Smooth muscle cell (in vitro differentiated cells): ENCODE results near the gene RPS6KA2. TPM values are rescaled to one million over a fixed set of nuclear protein-coding genes. Genes with fewer than 3 reads are reported as not detected.

Source experiments
- DNase-seq: peaks from one replicate; lab custom pipeline; 2025; ENCODE audit not compliant: unreplicated experiment; lab: John Stamatoyannopoulos, UW
- H2AFZ ChIP-seq: fragments of 200-600 bp; sonication (generic); 2 replicates; pipeline ENCODE4 v1.6.0; 2016; ENCODE audit warnings: antibody characterized with exemption, low read depth, mild to moderate bottlenecking
- H3F3A ChIP-seq: fragments of 200-600 bp; sonication (generic); 2 replicates; pipeline ENCODE4 v1.6.0; 2017; ENCODE audit warnings: antibody characterized with exemption, low read depth
- H3K27ac ChIP-seq: fragments of 200-600 bp; sonication (generic); 2 replicates; pipeline ENCODE4 v1.5.1; 2016; ENCODE audit warnings: low read depth, mild to moderate bottlenecking
- H3K27me3 ChIP-seq: fragments of 200-600 bp; sonication (generic); 2 replicates; pipeline ENCODE4 v1.6.1; 2016; ENCODE audit warnings: low read depth, mild to moderate bottlenecking
- H3K36me3 ChIP-seq: fragments of 200-600 bp; sonication (generic); 2 replicates; pipeline ENCODE4 v1.5.1; 2016; ENCODE audit warnings: low read depth
- H3K4me1 ChIP-seq: fragments of 200-600 bp; sonication (generic); 2 replicates; pipeline ENCODE4 v1.5.1; 2016; ENCODE audit warnings: low read depth
- H3K4me2 ChIP-seq: fragments of 200-600 bp; sonication (generic); 2 replicates; pipeline ENCODE4 v1.6.0; 2016; ENCODE audit warnings: mild to moderate bottlenecking
- H3K4me3 ChIP-seq: fragments of 200-600 bp; sonication (generic); 2 replicates; pipeline ENCODE4 v1.5.1; 2016; ENCODE audit warnings: mild to moderate bottlenecking
- H3K79me2 ChIP-seq: fragments of 200-600 bp; sonication (generic); 2 replicates; pipeline ENCODE4 v1.6.0; 2016; ENCODE audit warnings: low read depth, mild to moderate bottlenecking
- H3K9ac ChIP-seq: fragments of 200-600 bp; sonication (generic); 2 replicates; pipeline ENCODE4 v1.6.0; 2016; ENCODE audit warnings: low read depth
- H3K9me3 ChIP-seq: fragments of 200-600 bp; sonication (generic); replicated peaks from 2 replicates; pipeline ENCODE4 v1.5.1; 2016; ENCODE audit warnings: low read depth
- H4K20me1 ChIP-seq: fragments of 200-600 bp; sonication (generic); 2 replicates; pipeline ENCODE4 v1.6.0; 2016; ENCODE audit warnings: low read depth
- CTCF ChIP-seq: fragments of 200-600 bp; sonication (generic); IDR thresholded peaks from 2 replicates; pipeline ENCODE4 v1.5.1; 2017; ENCODE audit warnings: borderline replicate concordance, mild to moderate bottlenecking, antibody characterized with exemption; ENCODE audit not compliant: insufficient read depth, poor library complexity, severe bottlenecking
- WGBS: methylation state at CpG from one replicate; pipeline ENCODE4 v1.1.7; 2016; ENCODE audit warnings: low lambda C conversion rate; 5-methylcytosine and 5-hydroxymethylcytosine counted together
- polyA plus RNA-seq: library from polyadenylated mRNA; unstranded; fragments of >200 nt; fragmentation: Nextera tagmentation; extraction: Ambion mirVana; gene quantifications from 2 replicates; pipeline ENCODE4 v1.2.1, GENCODE V29; 2016
- total RNA-seq: library from RNA; depleted of rRNA; stranded (reverse); fragments of >200 nt; gene quantifications from 2 replicates; pipeline ENCODE4 v1.2.3, GENCODE V29; 2014

RPS6KA2 gene
- total and polyA plus RNA-seq, 2 experiments from 2014 or later: 7.8 to 10.4 TPM

- Histone ChIP-seq H3F3A (no peaks in the 10 kb centered on the region), H4K20me1 (no peaks in the 10 kb centered on the region), H3K27ac (no peak overlapping the region), H2AFZ (no peak overlapping the region), H3K79me2 (no peaks in the 10 kb centered on the region), H3K36me3 (no peaks in the 10 kb centered on the region), H3K4me2 (no peak overlapping the region), H3K27me3 (no peaks in the 10 kb centered on the region), H3K4me3 (no peak overlapping the region), H3K4me1 (no peaks in the 10 kb centered on the region), H3K9me3 (no peaks in the 10 kb centered on the region), H3K9ac (no peak overlapping the region)
- DNase-seq: no peak
- no peak for TF ChIP-seq CTCF
- 82% methylated on average over 5 of the region's 5 CpGs for WGBS
These were observed 176.7 kb downstream of the RPS6KA2 start for GRCh38 chr6:166450167-166450873.

DNA sequence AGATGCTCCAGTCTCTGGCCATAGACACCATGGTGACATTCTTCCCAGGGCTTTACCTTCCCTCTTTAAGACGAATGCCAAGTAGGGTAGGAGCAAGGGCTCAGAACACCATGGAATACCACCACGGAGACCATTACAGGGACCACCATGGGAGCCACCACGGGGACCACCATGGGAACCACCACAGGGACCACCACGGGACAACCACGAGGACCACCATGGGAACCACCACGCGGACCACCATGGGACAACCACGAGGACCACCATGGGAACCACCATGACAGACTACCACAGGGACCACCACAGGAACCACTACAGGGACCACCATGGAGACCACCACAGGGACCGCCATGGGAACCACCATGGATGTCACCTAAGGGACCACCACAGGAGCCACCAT, 177.4 kb downstream of the RPS6KA2 start:
- no peaks in the 10 kb centered on the region for H3K4me1 ChIP-seq
- H3K36me3 ChIP-seq: no peaks in the 10 kb centered on the region
- no peaks in the 10 kb centered on the region for H3K27me3 ChIP-seq
- no peak overlapping the region for H3K9ac ChIP-seq
- no peaks in the 10 kb centered on the region for H3K9me3 ChIP-seq
- H3F3A ChIP-seq: no peaks in the 10 kb centered on the region
- H2AFZ ChIP-seq: no peak overlapping the region
- H3K79me2 ChIP-seq: no peaks in the 10 kb centered on the region
- H3K4me3 ChIP-seq: no peak overlapping the region
- H4K20me1 ChIP-seq: no peaks in the 10 kb centered on the region
- no peak for DNase-seq
- H3K4me2 ChIP-seq: no peak overlapping the region
- H3K27ac ChIP-seq: no peak overlapping the region
- no peak for TF ChIP-seq CTCF
- 94% methylated on average over 9 of the region's 9 CpGs for WGBS

GRCh38 chr6:166449036-166449435, 178.0 kb downstream of the RPS6KA2 start:
- no peaks in the 10 kb centered on the region for H3K9me3 ChIP-seq
- no peak overlapping the region for H2AFZ ChIP-seq
- 95% methylated on average over 7 of the region's 7 CpGs for WGBS
- H4K20me1 ChIP-seq: no peaks in the 10 kb centered on the region
- no peak for DNase-seq
- TF ChIP-seq CTCF: no peak
- no peak overlapping the region for H3K27ac ChIP-seq
- H3K27me3 ChIP-seq: no peaks in the 10 kb centered on the region
- no peak overlapping the region for H3K4me3 ChIP-seq
- no peak overlapping the region for H3K9ac ChIP-seq
- no peak overlapping the region for H3K4me2 ChIP-seq
- no peaks in the 10 kb centered on the region for H3K36me3 ChIP-seq
- no peaks in the 10 kb centered on the region for H3K4me1 ChIP-seq
- no peaks in the 10 kb centered on the region for H3K79me2 ChIP-seq
- H3F3A ChIP-seq: no peaks in the 10 kb centered on the region

GRCh38 chr6:166448432-166448831, 178.6 kb downstream of the RPS6KA2 start:
- no peaks in the 10 kb centered on the region for H3K36me3 ChIP-seq
- TF ChIP-seq CTCF: no peak
- WGBS: 90% methylated on average over 13 of the region's 13 CpGs

More at GRCh38 chr6:166448432-166448831, 178.6 kb downstream of the RPS6KA2 start:
- Histone ChIP-seq H3K4me2 (no peak overlapping the region), H2AFZ (no peak overlapping the region), H3K27me3 (no peaks in the 10 kb centered on the region), H4K20me1 (no peaks in the 10 kb centered on the region), H3F3A (no peaks in the 10 kb centered on the region), H3K4me1 (no peaks in the 10 kb centered on the region), H3K9ac (no peak overlapping the region), H3K9me3 (no peaks in the 10 kb centered on the region), H3K27ac (no peak overlapping the region), H3K4me3 (no peak overlapping the region), H3K79me2 (no peaks in the 10 kb centered on the region)
- no peak for DNase-seq
